H9 (cell line): ENCODE results near the gene FAM210B. TPM values are rescaled to one million over a fixed set of nuclear protein-coding genes. Genes with fewer than 3 reads are reported as not detected.

Experiments used
- DNase-seq: peaks from one replicate; pipeline ENCODE4 v3.0.0-alpha.2; 2017
- H2AFZ ChIP-seq: one replicate; pipeline ENCODE4 v1.6.1; 2013; ENCODE audit warnings: mild to moderate bottlenecking, low read length, control low read depth, moderate library complexity
- H2AK5ac ChIP-seq: 2 replicates; pipeline ENCODE4 v1.6.1; 2013; ENCODE audit warnings: low read length, control low read depth, mixed read lengths; ENCODE audit not compliant: insufficient read length
- H2BK120ac ChIP-seq: one replicate; pipeline ENCODE4 v1.6.1; 2013; ENCODE audit warnings: low read depth, mild to moderate bottlenecking, low read length, control low read depth, inconsistent platforms; ENCODE audit not compliant: poor library complexity, severe bottlenecking
- H2BK12ac ChIP-seq: 2 replicates; pipeline ENCODE4 v1.6.1; 2013; ENCODE audit warnings: low read length, control low read depth, mixed read lengths, low read depth; ENCODE audit not compliant: insufficient read length
- H2BK15ac ChIP-seq: 2 replicates; pipeline ENCODE4 v1.6.1; 2013; ENCODE audit warnings: low read depth, low read length, control low read depth
- H2BK20ac ChIP-seq: one replicate; pipeline ENCODE4 v1.6.1; 2013; ENCODE audit warnings: low read depth, mild to moderate bottlenecking, low read length, control low read depth, inconsistent platforms; ENCODE audit not compliant: poor library complexity, severe bottlenecking
- H2BK5ac ChIP-seq: 2 replicates; pipeline ENCODE4 v1.6.1; 2013; ENCODE audit warnings: low read length, control low read depth, mixed read lengths; ENCODE audit not compliant: insufficient read length
- H3K14ac ChIP-seq: 2 replicates; pipeline ENCODE4 v1.6.1; 2013; ENCODE audit warnings: low read length, control low read depth; ENCODE audit not compliant: insufficient read depth
- H3K18ac ChIP-seq: 2 replicates; pipeline ENCODE4 v1.6.1; 2013; ENCODE audit warnings: low read depth, mild to moderate bottlenecking, mixed read lengths, low read length, control low read depth; ENCODE audit not compliant: insufficient read length
- H3K23ac ChIP-seq: 2 replicates; pipeline ENCODE4 v1.6.1; 2013; ENCODE audit warnings: low read length, control low read depth, mixed read lengths, low read depth; ENCODE audit not compliant: insufficient read length
- H3K23me2 ChIP-seq: 2 replicates; pipeline ENCODE4 v1.6.1; 2013; ENCODE audit warnings: low read depth, mild to moderate bottlenecking, mixed read lengths, low read length, control low read depth; ENCODE audit not compliant: insufficient read length, poor library complexity, severe bottlenecking
- H3K27ac ChIP-seq: 2 replicates; pipeline ENCODE4 v1.5.1; 2013; ENCODE audit warnings: low read length, control low read depth, mixed read lengths, low read depth; ENCODE audit not compliant: insufficient read length
- H3K27me3 ChIP-seq: 2 replicates; pipeline ENCODE4 v1.6.1; 2013; ENCODE audit warnings: low read length, control low read depth, inconsistent platforms; ENCODE audit not compliant: insufficient read depth
- H3K4ac ChIP-seq: 2 replicates; pipeline ENCODE4 v1.6.1; 2013; ENCODE audit warnings: low read depth, mild to moderate bottlenecking, control low read depth, inconsistent platforms, low read length, moderate library complexity
- H3K4me1 ChIP-seq: 2 replicates; pipeline ENCODE4 v1.6.1; 2013; ENCODE audit warnings: low read length, control low read depth, inconsistent platforms; ENCODE audit not compliant: insufficient read depth
- H3K4me2 ChIP-seq: 2 replicates; pipeline ENCODE4 v1.6.1; 2013; ENCODE audit warnings: low read length, control low read depth, mixed read lengths; ENCODE audit not compliant: insufficient read length, insufficient read depth
- H3K56ac ChIP-seq: 2 replicates; pipeline ENCODE4 v1.6.1; 2013; ENCODE audit warnings: low read depth, mild to moderate bottlenecking, mixed read lengths, low read length, control low read depth; ENCODE audit not compliant: insufficient read length
- H3K79me1 ChIP-seq: 2 replicates; pipeline ENCODE4 v1.6.1; 2013; ENCODE audit warnings: low read depth, mild to moderate bottlenecking, moderate library complexity, low read length, control low read depth, inconsistent platforms; ENCODE audit not compliant: insufficient read depth, poor library complexity, severe bottlenecking
- H3K79me2 ChIP-seq: 2 replicates; pipeline ENCODE4 v1.6.1; 2013; ENCODE audit warnings: low read length, control low read depth, inconsistent platforms; ENCODE audit not compliant: insufficient read depth
- H3K9ac ChIP-seq: 2 replicates; pipeline ENCODE4 v1.6.1; 2013; ENCODE audit warnings: low read length, control low read depth, mixed read lengths; ENCODE audit not compliant: insufficient read length; ENCODE audit errors: extremely low read depth
- H3K9me3 ChIP-seq: one replicate; pipeline ENCODE4 v1.6.1; 2013; ENCODE audit warnings: low read depth, low read length, inconsistent platforms; ENCODE audit not compliant: control insufficient read depth
- H3T11ph ChIP-seq: one replicate; pipeline ENCODE4 v1.6.1; 2013; ENCODE audit warnings: mild to moderate bottlenecking, low read length, control low read depth, inconsistent platforms
- H4K20me1 ChIP-seq: one replicate; pipeline ENCODE4 v1.6.1; 2013; ENCODE audit not compliant: control insufficient read depth, insufficient read length, insufficient read depth
- H4K5ac ChIP-seq: 2 replicates; pipeline ENCODE4 v1.6.1; 2013; ENCODE audit warnings: low read depth, mild to moderate bottlenecking, mixed read lengths, low read length, control low read depth; ENCODE audit not compliant: insufficient read length
- H4K8ac ChIP-seq: replicated peaks from 2 replicates; pipeline ENCODE4 v1.6.1; 2013; ENCODE audit warnings: low read length, control low read depth, mixed read lengths, low read depth; ENCODE audit not compliant: insufficient read length
- H4K91ac ChIP-seq: 2 replicates; pipeline ENCODE4 v1.6.1; 2013; ENCODE audit warnings: low read depth, mild to moderate bottlenecking, moderate library complexity, mixed read lengths, low read length, control low read depth; ENCODE audit not compliant: insufficient read length
- H3K27ac Mint-ChIP-seq, 3 experiments: 2 replicates in 2 of 3; 3 replicates in 1 of 3; pipeline ENCODE4 v1.8.0; 2020 to 2021; ENCODE audit warnings: mixed read lengths in 3 of 3, mild to moderate bottlenecking in 1 of 3, moderate library complexity in 1 of 3
- H3K27me3 Mint-ChIP-seq: 2 replicates; pipeline ENCODE4 v1.8.0; 2021; ENCODE audit warnings: low read depth, mild to moderate bottlenecking, moderate library complexity, mixed read lengths
- H3K36me3 Mint-ChIP-seq, 3 experiments: 2 replicates in 2 of 3; 3 replicates in 1 of 3; pipeline ENCODE4 v1.8.0; 2020 to 2021; ENCODE audit warnings: low read depth in 3 of 3, mixed read lengths in 3 of 3; ENCODE audit not compliant: insufficient read depth in 1 of 3
- H3K4me1 Mint-ChIP-seq, 2 experiments: 2 replicates each; pipeline ENCODE4 v1.8.0; 2020; ENCODE audit warnings: mixed read lengths in 2 of 2
- H3K4me3 Mint-ChIP-seq, 2 experiments: 2 replicates in 1 of 2; 3 replicates in 1 of 2; pipeline ENCODE4 v1.8.0; 2020 to 2021; ENCODE audit warnings: mild to moderate bottlenecking in 2 of 2, mixed read lengths in 2 of 2, moderate library complexity in 1 of 2
- H3K9me3 Mint-ChIP-seq, 2 experiments: 2 replicates in 1 of 2; 3 replicates in 1 of 2; pipeline ENCODE4 v1.8.0; 2020; ENCODE audit warnings: mild to moderate bottlenecking in 2 of 2, mixed read lengths in 2 of 2, moderate library complexity in 1 of 2
- CTCF ChIP-seq: fragments of 200-600 bp; sonication (generic); conservative IDR thresholded peaks from 3 replicates; pipeline ENCODE4 v1.8.0; 2021; ENCODE audit warnings: antibody characterized with exemption, mild to moderate bottlenecking
- WGBS: extraction: QIAGEN DNeasy Blood & Tissue Kit; methylation state at CpG from one replicate; pipeline ENCODE4 v1.1.7; 2013; ENCODE audit warnings: missing lambda C conversion rate, low lambda C conversion rate, mixed read lengths; ENCODE audit not compliant: insufficient read length; ENCODE audit errors: extremely low coverage; 5-methylcytosine and 5-hydroxymethylcytosine counted together
- total RNA-seq: library from RNA; stranded (reverse); gene quantifications from 2 replicates; pipeline ENCODE4 v1.2.1, GENCODE V29; 2021

FAM210B gene
- total RNA-seq, 1 experiment from 2014 or later: 24.2 TPM

DNA sequence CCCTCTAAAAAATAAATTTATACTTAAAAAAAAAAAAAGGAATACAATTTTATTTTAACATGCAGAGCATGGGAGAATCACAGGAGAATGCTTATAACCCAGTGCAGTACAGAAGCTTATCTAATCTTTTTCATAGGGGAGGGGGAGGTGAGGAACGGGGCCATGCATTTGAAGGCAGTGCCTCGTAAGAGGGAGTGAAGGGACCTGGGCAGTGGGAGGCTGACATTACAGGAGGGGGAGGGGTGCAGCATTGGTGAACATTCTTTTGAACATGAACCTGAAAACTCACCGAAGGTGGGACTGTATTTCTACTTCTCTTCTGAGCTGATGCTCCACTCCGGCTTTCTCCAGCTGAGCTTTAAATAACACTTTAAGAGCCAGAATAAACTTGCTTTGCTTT lies 23.9 kb downstream of the FAM210B start:
- Histone ChIP-seq H3K4ac (no peak overlapping the region), H3K79me1 (peaks cover 19% of the 10 kb centered on the region), H4K5ac (no peak overlapping the region), H2BK15ac (no peak overlapping the region), H3K18ac (no peak overlapping the region), H3K23me2 (no peaks in the 10 kb centered on the region), H4K20me1 (no peaks in the 10 kb centered on the region), H2AK5ac (no peak overlapping the region), H3K4me2 (no peak overlapping the region), H3K4me1 (no peaks in the 10 kb centered on the region), H2BK12ac (no peak overlapping the region), H2BK5ac (no peak overlapping the region), H4K91ac (no peak overlapping the region), H3T11ph (no peak overlapping the region), H3K14ac (no peak overlapping the region), H2BK120ac (no peak overlapping the region), H3K56ac (no peak overlapping the region), H3K9ac (no peak overlapping the region), H2AFZ (no peak overlapping the region), H3K27me3 (no peaks in the 10 kb centered on the region), H3K9me3 (no peaks in the 10 kb centered on the region), H3K79me2 (peaks cover 5% of the 10 kb centered on the region; the same call in 1 of the 2 replicates), H4K8ac (no peak overlapping the region), H3K27ac (no peak overlapping the region), H2BK20ac (no peak overlapping the region), H3K23ac (no peak overlapping the region)
- H3K4me1 Mint-ChIP-seq: peaks cover 7 to 8% of the 10 kb centered on the region in 2 experiments; a peak in 2 of 4 replicates
- H3K4me3 Mint-ChIP-seq: no peak overlapping the region; a peak in 1 of 5 replicates
- H3K36me3 Mint-ChIP-seq: peaks cover 57 to 89% (median 86%) of the 10 kb centered on the region in 3 experiments
- DNase-seq: no peak
- H3K27me3 Mint-ChIP-seq: no peaks in the 10 kb centered on the region
- no peaks in the 10 kb centered on the region for H3K9me3 Mint-ChIP-seq
- WGBS: no CpG with 5 or more reads among the region's 4 CpGs
- H3K27ac Mint-ChIP-seq: peak overlapping the region in 1 of 3 experiments; percentile 80; a peak in 1 of 7 replicates
- no peak for TF ChIP-seq CTCF
